ENCODE data around the gene JMJD8. TPM values are rescaled to one million over a fixed set of nuclear protein-coding genes. Genes with fewer than 3 reads are reported as not detected.
A peak's percentile ranks its signal among the peaks of the same experiment; 100 is the strongest.

JMJD8 gene
- total RNA-seq, 1 donor = 48.5 TPM

DNA sequence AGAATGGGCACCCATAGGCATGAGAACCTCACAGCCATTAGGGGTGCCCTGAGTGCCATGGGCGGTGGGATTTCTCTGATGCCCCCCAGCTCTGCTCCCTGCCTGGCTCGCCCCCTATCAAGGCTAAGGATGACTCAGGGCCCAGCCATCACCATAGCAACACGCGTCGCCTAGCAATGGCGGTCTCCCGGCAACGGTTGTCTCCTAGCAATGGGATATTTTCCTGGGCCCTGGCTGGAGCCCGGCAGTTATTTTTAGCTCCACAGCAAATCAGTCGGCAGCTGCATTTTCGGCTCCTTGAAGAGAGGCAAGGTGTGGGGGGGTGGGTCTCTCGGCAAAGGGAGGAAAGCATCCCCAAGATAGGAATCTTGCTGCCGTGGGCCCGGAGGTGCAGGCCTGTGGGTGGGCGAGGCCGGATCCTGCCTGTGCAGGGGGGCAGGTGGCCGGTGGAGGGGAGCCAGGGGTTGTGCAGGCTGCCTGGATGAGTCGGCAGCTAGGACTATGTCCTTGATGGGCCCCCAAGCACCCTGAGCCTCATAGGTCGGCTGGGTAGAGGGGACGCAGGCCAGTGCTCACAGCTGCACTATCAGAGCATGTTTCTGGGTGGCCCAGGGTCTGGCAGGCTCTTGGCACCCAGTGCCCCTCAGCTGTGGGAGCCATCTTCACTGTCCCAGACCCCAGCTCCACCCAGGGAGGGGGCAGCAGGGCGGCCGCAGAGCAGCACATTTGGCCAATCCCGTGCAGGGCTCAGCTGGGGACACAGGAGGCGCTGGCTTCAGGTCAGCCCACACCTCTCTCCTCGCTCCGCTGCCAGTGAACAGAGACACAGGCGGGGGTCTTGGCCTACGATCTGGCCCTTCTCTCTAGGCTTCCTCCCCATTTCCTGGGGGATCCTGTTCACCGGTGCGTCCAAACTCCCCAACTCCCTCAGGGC, 25.7 kb upstream of the JMJD8 start:
- TF ChIP-seq, protein P1, sequence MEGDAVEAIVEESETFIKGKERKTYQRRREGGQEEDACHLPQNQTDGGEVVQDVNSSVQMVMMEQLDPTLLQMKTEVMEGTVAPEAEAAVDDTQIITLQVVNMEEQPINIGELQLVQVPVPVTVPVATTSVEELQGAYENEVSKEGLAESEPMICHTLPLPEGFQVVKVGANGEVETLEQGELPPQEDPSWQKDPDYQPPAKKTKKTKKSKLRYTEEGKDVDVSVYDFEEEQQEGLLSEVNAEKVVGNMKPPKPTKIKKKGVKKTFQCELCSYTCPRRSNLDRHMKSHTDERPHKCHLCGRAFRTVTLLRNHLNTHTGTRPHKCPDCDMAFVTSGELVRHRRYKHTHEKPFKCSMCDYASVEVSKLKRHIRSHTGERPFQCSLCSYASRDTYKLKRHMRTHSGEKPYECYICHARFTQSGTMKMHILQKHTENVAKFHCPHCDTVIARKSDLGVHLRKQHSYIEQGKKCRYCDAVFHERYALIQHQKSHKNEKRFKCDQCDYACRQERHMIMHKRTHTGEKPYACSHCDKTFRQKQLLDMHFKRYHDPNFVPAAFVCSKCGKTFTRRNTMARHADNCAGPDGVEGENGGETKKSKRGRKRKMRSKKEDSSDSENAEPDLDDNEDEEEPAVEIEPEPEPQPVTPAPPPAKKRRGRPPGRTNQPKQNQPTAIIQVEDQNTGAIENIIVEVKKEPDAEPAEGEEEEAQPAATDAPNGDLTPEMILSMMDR (IDR thresholded peaks at IDR 0.05; ENCODE audit: extremely low read depth, low read depth, low read length) = no peak
- Histone ChIP-seq H4K20me1 (ENCODE audit: insufficient read depth, low read length) (peaks cover 4% of the 10 kb centered on the region), H2AFZ (ENCODE audit: low read length) (no peak overlapping the region), H3K27ac (ENCODE audit: low read depth, low read length) (no peak overlapping the region), H3K36me3 (ENCODE audit: insufficient read depth, low read length) (no peaks in the 10 kb centered on the region), H3K79me2 (ENCODE audit: insufficient read depth, low read length) (no peaks in the 10 kb centered on the region), H3K4me1 (ENCODE audit: insufficient read depth, low read length) (peaks cover 9% of the 10 kb centered on the region), H3K9me3 (ENCODE audit: low read depth, low read length) (no peaks in the 10 kb centered on the region), H3K4me2 (ENCODE audit: insufficient read depth, low read length) (no peak overlapping the region), H3K27me3 (ENCODE audit: insufficient read depth, low read length) (peaks cover 39% of the 10 kb centered on the region), H3K4me3 (ENCODE audit: insufficient read depth, low read length) (peak overlapping the region; percentile 39)
- DNase-seq (ENCODE audit: insufficient read length, low spot score, missing footprints) = peak; percentile 100

DNA sequence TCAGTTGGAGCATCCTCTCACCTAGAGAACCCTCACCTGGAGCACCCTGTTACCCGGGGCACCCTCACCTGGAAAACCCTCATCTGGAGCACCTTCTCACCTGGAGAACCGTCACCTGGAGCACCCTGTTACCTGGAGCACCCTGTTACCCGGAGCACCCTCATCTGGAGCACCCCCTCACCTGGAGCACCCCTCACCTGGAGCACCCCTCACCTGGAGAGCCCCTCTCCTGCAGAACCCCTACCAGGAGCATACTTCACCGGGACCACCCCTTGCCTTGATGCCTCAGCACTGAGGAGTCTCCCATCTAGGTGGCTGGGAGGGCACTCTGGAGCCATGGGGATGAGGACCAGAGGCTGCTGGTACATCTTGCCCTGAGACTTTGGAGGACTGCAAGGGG, 24.8 kb upstream of the JMJD8 start:
- no peak overlapping the region for H3K4me2 ChIP-seq (ENCODE audit: insufficient read depth, low read length)

GRCh38 chr16:708019-708418, 23.9 kb upstream of the JMJD8 start:
- Histone ChIP-seq H3K27me3 (ENCODE audit: insufficient read depth, low read length) (peaks cover 56% of the 10 kb centered on the region), H3K79me2 (ENCODE audit: insufficient read depth, low read length) (no peaks in the 10 kb centered on the region), H3K36me3 (ENCODE audit: insufficient read depth, low read length) (no peaks in the 10 kb centered on the region), H3K4me2 (ENCODE audit: insufficient read depth, low read length) (no peak overlapping the region), H4K20me1 (ENCODE audit: insufficient read depth, low read length) (peaks cover 9% of the 10 kb centered on the region), H3K4me3 (ENCODE audit: insufficient read depth, low read length) (no peak overlapping the region), H3K9me3 (ENCODE audit: low read depth, low read length) (no peaks in the 10 kb centered on the region), H3K4me1 (ENCODE audit: insufficient read depth, low read length) (peaks cover 6% of the 10 kb centered on the region), H3K27ac (ENCODE audit: low read depth, low read length) (no peak overlapping the region), H2AFZ (ENCODE audit: low read length) (no peak overlapping the region)
- no peak for DNase-seq (ENCODE audit: insufficient read length, low spot score, missing footprints)
- TF ChIP-seq, protein P1 (IDR thresholded peaks at IDR 0.05; ENCODE audit: extremely low read depth, low read depth, low read length) = no peak

More for the DNA sequence above, 24.8 kb upstream of the JMJD8 start:
- Histone ChIP-seq H3K9me3 (ENCODE audit: low read depth, low read length) (no peaks in the 10 kb centered on the region), H3K4me1 (ENCODE audit: insufficient read depth, low read length) (peaks cover 6% of the 10 kb centered on the region), H4K20me1 (ENCODE audit: insufficient read depth, low read length) (peaks cover 7% of the 10 kb centered on the region), H3K4me3 (ENCODE audit: insufficient read depth, low read length) (no peak overlapping the region), H3K79me2 (ENCODE audit: insufficient read depth, low read length) (no peaks in the 10 kb centered on the region), H3K27ac (ENCODE audit: low read depth, low read length) (no peak overlapping the region), H3K27me3 (ENCODE audit: insufficient read depth, low read length) (peaks cover 47% of the 10 kb centered on the region), H2AFZ (ENCODE audit: low read length) (no peak overlapping the region), H3K36me3 (ENCODE audit: insufficient read depth, low read length) (no peaks in the 10 kb centered on the region)
- no peak for DNase-seq (ENCODE audit: insufficient read length, low spot score, missing footprints)
- TF ChIP-seq, protein P1 (IDR thresholded peaks at IDR 0.05; ENCODE audit: extremely low read depth, low read depth, low read length) = no peak

- Histone ChIP-seq H3K27me3 (ENCODE audit: insufficient read depth, low read length) (peaks cover 64% of the 10 kb centered on the region), H3K4me2 (ENCODE audit: insufficient read depth, low read length) (no peak overlapping the region), H3K27ac (ENCODE audit: low read depth, low read length) (no peak overlapping the region), H3K4me1 (ENCODE audit: insufficient read depth, low read length) (peaks cover 6% of the 10 kb centered on the region), H4K20me1 (ENCODE audit: insufficient read depth, low read length) (peaks cover 14% of the 10 kb centered on the region), H3K36me3 (ENCODE audit: insufficient read depth, low read length) (no peaks in the 10 kb centered on the region), H2AFZ (ENCODE audit: low read length) (no peak overlapping the region), H3K4me3 (ENCODE audit: insufficient read depth, low read length) (no peak overlapping the region), H3K9me3 (ENCODE audit: low read depth, low read length) (no peaks in the 10 kb centered on the region), H3K79me2 (ENCODE audit: insufficient read depth, low read length) (no peaks in the 10 kb centered on the region)
- TF ChIP-seq, protein P1 (IDR thresholded peaks at IDR 0.05; ENCODE audit: extremely low read depth, low read depth, low read length) = no peak
- DNase-seq (ENCODE audit: insufficient read length, low spot score, missing footprints) = no peak
Observed at GRCh38 chr16:707062-707538, 23.0 kb upstream of the JMJD8 start.
